DOHH2 (cell line): Measurements from ENCODE around the gene MED16.

Experiments
- CTCF ChIP-seq: fragments of 200-600 bp; sonication (generic); IDR thresholded peaks from one replicate; pipeline ENCODE4 v1.5.1; 2014; ENCODE audit warnings: antibody characterized with exemption, mild to moderate bottlenecking, low read depth, low read length; ENCODE audit not compliant: poor library complexity, severe bottlenecking
- EZH2phosphoT487 ChIP-seq: fragments of 200-600 bp; sonication (generic); IDR thresholded peaks from 2 replicates; pipeline ENCODE4 v1.6.1; 2017; ENCODE audit warnings: borderline replicate concordance, mild to moderate bottlenecking, antibody characterized with exemption, low read length, moderate library complexity, mixed read lengths

DNA sequence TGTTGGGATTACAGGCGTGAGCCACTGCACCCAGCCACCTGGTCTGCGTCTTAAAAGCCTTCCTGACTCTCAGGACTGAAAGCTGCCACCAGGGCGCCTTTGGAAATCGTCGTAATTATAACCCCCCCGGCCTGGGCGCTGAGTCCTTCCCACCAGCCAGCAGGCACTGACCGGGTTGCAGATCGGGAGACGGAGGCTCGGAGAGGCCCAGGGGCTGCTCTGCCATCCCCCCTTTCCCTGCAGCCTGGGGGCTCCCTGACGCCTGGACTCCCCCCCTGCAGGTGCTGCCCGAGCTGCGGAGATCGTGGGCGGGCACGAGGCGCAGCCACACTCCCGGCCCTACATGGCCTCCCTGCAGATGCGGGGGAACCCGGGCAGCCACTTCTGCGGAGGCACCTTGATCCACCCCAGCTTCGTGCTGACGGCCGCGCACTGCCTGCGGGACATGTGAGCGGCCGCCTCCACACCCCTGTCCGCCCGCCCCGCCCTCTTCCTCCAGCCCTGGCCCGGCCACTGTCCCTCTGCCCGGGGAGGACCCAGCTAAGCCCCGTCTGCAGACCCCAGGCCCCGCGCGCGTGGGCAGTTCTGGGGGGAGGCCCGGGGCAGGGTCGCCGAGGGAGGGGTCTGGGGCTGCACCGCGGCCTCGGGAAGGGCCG, 49.7 kb downstream of the MED16 start:
- TF ChIP-seq CTCF (no peak), EZH2phosphoT487 (no peak)
